DMS153 (cell line): ENCODE results near the gene WSB1.
A peak's percentile ranks its signal among the peaks of the same experiment; 100 is the strongest.

Experiments
- DNase-seq: peaks from one replicate; lab custom pipeline; 2025; lab: John Stamatoyannopoulos, UW

Gene WSB1

GRCh38 chr17:27338536-27338985 is 44.6 kb downstream of the WSB1 start:
- DNase-seq, result no peak

DNA sequence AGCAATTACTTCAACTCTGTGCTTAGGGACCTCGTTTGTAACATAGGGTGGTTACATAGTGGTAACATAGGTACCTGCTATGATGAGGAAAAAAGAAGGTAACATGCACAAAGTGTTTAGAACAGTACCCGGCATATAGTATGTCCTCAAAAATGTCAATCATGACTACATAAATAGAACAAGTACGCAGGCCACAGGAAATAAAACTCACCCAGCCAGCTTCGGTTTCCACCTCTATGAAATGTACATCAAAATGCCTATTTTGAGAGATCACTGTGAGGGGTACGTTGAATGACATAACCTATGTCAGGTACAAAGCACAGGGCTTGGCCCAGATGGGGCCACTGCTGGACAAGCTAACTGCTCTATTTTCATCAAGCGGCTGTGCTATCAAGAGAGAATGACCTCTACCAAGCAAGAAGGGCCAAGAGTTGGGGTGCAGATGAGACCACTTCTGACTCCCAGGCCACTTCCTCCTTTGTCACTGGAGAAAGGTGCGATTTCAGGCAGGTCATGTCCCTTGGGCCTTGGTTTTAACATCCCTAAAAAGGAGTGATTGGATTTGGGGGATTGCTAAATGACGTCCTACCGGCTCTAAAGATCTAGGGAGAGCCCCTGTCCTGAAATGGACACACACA is 45.4 kb downstream of the WSB1 start:
- no peak for DNase-seq

DNA sequence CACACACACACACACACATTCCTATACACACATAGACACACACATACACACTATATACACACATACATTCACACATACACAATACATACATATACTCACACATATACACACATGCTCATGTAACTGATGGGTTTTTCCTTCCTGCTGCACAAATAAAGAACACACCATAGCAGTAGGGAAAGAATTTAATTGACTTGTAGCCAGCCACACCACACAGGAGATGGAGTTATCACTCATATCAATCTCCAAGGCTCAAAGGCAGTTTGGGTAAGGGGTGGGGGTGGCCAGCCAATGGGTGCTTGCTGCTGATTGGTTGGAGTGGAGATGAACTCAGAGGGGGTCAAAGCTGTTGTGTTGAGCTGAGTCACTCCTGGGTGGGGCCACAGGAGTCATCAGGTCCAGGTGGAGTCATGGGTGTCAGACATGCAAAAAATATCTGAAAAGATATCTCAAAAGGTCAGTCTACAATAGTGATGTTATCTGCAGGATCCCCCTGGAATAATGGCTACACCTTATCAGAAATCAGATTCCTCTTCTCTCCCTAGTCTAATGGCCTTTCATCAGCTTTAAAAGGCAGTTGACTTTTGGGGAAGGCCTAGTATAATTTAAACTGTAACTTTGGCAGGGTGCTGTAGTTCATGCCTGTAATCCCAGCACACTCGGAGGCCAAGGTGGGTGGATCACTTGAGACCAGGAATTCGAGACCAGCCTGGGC is 46.1 kb downstream of the WSB1 start:
- DNase-seq, result no peak

DNA sequence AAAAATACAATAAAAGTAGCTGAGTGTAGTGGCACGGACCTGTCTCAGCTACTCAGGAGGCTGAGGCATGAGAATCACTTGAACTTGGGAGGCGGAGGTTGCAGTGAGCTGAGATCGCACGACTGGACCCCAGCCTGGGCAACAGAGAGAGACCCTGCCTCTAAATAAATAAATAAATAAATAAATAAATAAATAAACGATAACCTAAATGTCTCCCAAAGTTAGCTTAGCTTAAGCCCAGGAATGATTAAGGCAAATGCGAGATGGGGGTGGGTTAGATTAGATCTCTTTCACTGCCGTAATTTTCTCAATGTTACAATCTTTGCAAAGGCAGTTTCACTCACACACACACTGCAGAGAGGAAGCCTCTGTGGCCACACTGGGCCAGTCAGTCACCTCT is 46.7 kb downstream of the WSB1 start:
- no peak for DNase-seq

DNA sequence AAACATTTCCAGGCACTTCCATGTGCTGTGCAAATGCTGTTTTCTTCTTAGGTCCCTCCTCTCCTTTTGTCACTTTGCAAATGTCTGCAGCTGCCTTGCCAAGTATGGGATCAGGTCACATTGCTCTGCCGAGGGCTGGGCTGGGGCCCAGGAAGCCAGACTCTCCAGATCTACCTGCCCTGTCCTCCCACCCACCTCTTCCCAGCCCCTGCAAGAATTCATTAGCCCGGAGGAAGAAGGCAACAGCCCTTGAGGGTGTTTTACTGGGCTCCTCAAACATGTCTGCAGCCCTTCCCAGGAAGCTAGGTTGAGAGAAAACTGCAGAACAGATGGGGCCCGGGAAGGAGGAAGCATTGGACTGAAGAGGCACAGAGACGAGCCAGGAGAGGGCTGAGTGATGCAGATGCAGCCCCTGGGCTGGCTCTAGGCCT is 47.1 kb downstream of the WSB1 start:
- DNase-seq, result no peak

GRCh38 chr17:27342059-27342458 is 48.1 kb downstream of the WSB1 start:
- no peak for DNase-seq

GRCh38 chr17:27343294-27343693 is 49.4 kb downstream of the WSB1 start:
- DNase-seq, result no peak

- peak; percentile 9 for DNase-seq
These were observed 50.2 kb downstream of the WSB1 start for GRCh38 chr17:27343977-27344607.

DNA sequence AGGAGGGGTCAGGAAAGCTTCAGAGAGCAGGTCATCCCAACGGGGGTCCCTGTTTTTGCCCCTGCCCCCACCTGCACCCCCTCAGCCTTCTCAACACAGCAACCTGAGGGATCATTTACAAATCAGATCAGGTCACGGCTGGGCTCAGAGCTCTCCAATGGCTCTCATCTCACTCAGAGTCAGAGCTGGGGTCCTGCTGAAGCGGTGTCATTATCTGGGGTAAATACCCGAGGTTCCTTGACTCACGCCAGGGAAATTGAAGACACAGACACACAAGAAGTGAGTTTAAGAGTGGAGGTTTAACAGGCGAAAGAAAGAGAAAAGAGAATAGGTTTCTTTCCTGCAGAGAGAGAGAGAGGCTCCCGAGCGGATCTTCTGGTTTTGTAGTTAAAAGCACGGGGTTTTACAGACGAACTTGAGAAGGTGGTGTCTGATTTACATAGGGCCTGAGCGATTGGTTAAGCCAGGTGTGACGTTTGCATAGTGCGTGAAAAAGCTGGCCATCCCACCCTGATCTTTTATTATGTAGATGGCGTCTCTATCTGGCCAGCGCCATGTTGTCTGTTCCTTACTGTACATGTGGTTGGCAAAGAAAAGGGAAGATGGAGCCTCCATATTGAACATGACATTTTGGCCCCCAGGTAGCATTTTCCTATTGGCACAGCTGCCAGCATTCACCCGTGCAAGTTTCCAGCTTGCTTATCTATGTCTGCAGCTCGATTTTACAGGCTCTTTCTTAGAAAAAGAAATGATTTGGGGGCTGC is 51.4 kb downstream of the WSB1 start:
- peak; percentile 93 for DNase-seq

DNA sequence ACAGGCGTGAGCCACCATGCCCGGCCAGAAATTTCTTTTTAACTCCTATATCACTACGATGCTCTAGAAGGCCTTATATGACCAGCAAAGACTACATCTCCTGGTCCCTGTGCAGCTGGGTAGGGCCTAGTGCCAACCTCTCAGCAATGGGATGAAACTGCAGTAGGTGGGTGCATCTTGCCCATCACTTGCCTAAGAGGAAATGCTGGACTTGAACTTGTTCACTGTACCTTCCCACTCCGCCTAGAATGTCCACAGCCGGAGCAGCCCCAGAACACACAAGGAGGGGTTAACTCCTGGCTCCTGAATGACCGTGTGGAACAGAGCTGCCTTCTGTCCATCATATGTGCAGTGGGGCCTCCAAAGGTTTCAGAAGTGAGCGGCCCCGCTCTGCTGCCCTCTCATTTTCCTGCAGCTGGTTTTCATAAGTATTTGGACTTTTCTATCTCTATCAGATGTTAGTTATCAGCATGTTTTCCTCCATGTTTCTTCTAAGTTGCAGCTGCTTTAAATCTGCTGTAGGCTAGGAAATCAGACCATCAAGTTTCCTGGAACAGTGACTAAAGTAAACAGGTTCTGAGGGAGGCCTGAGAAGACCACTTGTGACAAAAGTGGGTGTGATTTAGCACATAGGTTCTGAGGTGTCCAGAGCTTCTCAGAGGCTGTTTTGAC is 52.5 kb downstream of the WSB1 start:
- no peak for DNase-seq

GRCh38 chr17:27348196-27348595 is 54.3 kb downstream of the WSB1 start:
- no peak for DNase-seq

DNA sequence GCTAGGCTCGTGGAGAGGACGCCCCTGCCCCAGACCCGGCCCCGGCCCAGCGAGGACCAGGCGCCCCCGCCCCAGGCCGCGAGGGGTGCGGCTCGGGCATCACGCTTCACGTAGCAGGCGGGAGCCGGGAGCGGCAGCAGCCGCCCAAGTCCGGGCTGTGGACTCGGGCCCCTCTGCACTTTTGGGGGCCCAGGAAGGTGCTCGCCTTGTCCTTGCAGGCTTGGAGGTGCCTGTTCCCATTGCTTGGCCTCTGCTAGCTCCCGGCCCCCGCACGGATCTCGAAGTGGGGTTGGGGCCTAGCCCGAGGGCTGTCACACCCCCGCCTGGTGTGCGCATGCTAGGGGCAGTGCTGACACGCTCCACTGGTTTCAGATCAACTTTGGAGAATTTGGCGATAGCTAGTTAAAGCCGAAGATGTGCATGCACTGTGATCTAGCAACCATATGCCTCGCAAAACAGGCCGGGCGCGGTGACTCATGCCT is 55.7 kb downstream of the WSB1 start:
- DNase-seq, result no peak

- no peak for DNase-seq
These were observed 57.8 kb downstream of the WSB1 start for GRCh38 chr17:27351759-27352158.

GRCh38 chr17:27352448-27353032 is 58.6 kb downstream of the WSB1 start:
- no peak for DNase-seq

DNA sequence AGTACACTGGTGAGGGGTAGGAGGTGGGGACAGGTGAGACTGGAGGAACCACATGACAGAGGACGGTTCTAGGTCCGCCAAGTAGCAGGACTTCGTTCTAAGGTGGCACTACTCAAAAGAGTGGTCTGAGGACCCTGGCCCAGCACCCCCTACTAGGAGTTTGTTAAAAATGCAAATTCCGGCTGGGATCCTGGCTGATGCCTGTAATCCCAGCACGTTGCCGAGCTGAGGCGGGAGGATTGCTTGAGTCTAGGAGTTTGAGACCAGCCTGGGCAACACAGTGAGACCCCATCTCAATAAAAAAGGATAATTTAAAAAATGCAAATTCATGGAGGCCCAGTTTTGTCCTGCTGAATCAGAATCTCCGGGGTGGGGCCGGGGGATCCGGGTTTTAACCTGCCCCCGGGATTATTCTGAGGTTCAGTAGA is 59.1 kb downstream of the WSB1 start:
- no peak for DNase-seq

GRCh38 chr17:27353461-27354050 is 59.6 kb downstream of the WSB1 start:
- DNase-seq, result peak; percentile 86

- DNase-seq, result no peak
These were observed 60.2 kb downstream of the WSB1 start for GRCh38 chr17:27354051-27354490.

DNA sequence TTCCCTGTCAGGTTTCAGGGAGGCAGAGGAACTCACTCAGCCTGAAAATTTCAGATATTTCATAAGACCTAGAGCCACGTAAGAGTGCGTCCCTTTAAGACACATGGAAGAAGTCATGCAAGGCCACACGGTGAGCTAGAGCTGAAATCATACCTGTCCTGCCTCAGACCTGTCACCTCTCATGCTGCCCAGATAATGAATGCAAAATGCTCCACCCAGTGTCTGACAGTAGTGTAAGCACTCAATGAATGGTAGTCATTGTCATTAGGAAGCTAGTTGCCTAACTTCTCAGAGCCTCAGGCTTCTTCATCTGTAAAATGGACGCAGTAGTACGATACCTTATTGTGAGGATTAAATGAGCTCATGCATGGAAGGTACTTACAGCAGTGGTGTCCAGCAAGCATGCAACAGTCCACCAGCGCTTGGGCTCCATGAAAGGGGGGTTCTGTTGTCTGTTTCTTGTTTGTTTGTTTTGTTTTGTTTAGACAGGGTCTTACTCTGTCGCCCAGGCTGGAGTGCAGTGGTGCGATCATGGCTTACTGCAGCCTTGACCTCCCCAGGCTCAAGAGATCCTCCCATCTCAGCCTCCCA is 60.7 kb downstream of the WSB1 start:
- peak; percentile 12 for DNase-seq

GRCh38 chr17:27355419-27355818 is 61.5 kb downstream of the WSB1 start:
- DNase-seq, result no peak

- DNase-seq, result no peak
These were observed 62.3 kb downstream of the WSB1 start for GRCh38 chr17:27356091-27356705.
